Measurements from ENCODE around the gene AKAP13.
A peak's percentile ranks its signal among the peaks of the same experiment; 100 is the strongest.

The AKAP13 gene

GRCh38 chr15:85555875-85556617, 175.6 kb downstream of the AKAP13 start:
- H3F3A ChIP-seq (ENCODE audit: insufficient read depth), result peaks cover 3% of the 10 kb centered on the region
- peak overlapping the region; percentile 27; the same call in 1 of the 2 replicates for H3K27ac ChIP-seq (ENCODE audit: low read depth, low read length)
- no peaks in the 10 kb centered on the region for H3K9me2 ChIP-seq (replicated peaks; ENCODE audit: insufficient read depth, low read length)
- TF ChIP-seq CTCF (IDR thresholded peaks at IDR 0.05; ENCODE audit: insufficient read depth, low read length, poor library complexity, severe bottlenecking) (no peak), EZH2phosphoT487 (conservative IDR thresholded peaks at IDR 0.05; ENCODE audit: low read length) (no peak)
- H3K27me3 ChIP-seq (ENCODE audit: low read length), result no peaks in the 10 kb centered on the region
- no peaks in the 10 kb centered on the region for H3K9me3 ChIP-seq (ENCODE audit: insufficient read depth, low read length)
- no peak overlapping the region for H3K4me2 ChIP-seq (ENCODE audit: low read depth, low read length, poor library complexity, severe bottlenecking)
- H3K79me2 ChIP-seq (ENCODE audit: insufficient read depth, low read length), result peaks cover 67% of the 10 kb centered on the region
- no peak overlapping the region for H3K9ac ChIP-seq (ENCODE audit: low read length)
- H3K36me3 ChIP-seq (ENCODE audit: low read length), result peaks cover 17% of the 10 kb centered on the region; the same call in 1 of the 2 replicates
- no peak overlapping the region for H3K4me3 ChIP-seq (ENCODE audit: insufficient read depth, low read length, poor library complexity, severe bottlenecking)
- H4K20me1 ChIP-seq (ENCODE audit: low read depth, low read length), result no peaks in the 10 kb centered on the region
- H2AFZ ChIP-seq (ENCODE audit: low read depth, low read length, severe bottlenecking), result no peak overlapping the region

GRCh38 chr15:85556618-85556895, 176.2 kb downstream of the AKAP13 start:
- H2AFZ ChIP-seq (ENCODE audit: low read depth, low read length, severe bottlenecking), result no peak overlapping the region
- H4K20me1 ChIP-seq (ENCODE audit: low read depth, low read length), result no peaks in the 10 kb centered on the region
- H3K27ac ChIP-seq (ENCODE audit: low read depth, low read length), result no peak overlapping the region
- no peak overlapping the region for H3K4me3 ChIP-seq (ENCODE audit: insufficient read depth, low read length, poor library complexity, severe bottlenecking)
- peaks cover 12% of the 10 kb centered on the region; the same call in 1 of the 2 replicates for H3K36me3 ChIP-seq (ENCODE audit: low read length)
- H3K27me3 ChIP-seq (ENCODE audit: low read length), result no peaks in the 10 kb centered on the region
- TF ChIP-seq CTCF (IDR thresholded peaks at IDR 0.05; ENCODE audit: insufficient read depth, low read length, poor library complexity, severe bottlenecking) (no peak), EZH2phosphoT487 (conservative IDR thresholded peaks at IDR 0.05; ENCODE audit: low read length) (no peak)
- H3K9me3 ChIP-seq (ENCODE audit: insufficient read depth, low read length), result no peaks in the 10 kb centered on the region
- H3K4me2 ChIP-seq (ENCODE audit: low read depth, low read length, poor library complexity, severe bottlenecking), result no peak overlapping the region
- H3K79me2 ChIP-seq (ENCODE audit: insufficient read depth, low read length), result peaks cover 67% of the 10 kb centered on the region
- H3K9ac ChIP-seq (ENCODE audit: low read length), result no peak overlapping the region
- no peaks in the 10 kb centered on the region for H3K9me2 ChIP-seq (replicated peaks; ENCODE audit: insufficient read depth, low read length)
- H3F3A ChIP-seq (ENCODE audit: insufficient read depth), result peaks cover 5% of the 10 kb centered on the region; the same call in 1 of the 2 replicates

- Histone ChIP-seq H3K27ac (ENCODE audit: low read depth, low read length) (no peak overlapping the region), H3K9ac (ENCODE audit: low read length) (no peak overlapping the region), H2AFZ (ENCODE audit: low read depth, low read length, severe bottlenecking) (no peak overlapping the region), H3F3A (ENCODE audit: insufficient read depth) (peaks cover 7% of the 10 kb centered on the region; the same call in 1 of the 2 replicates), H3K4me3 (ENCODE audit: insufficient read depth, low read length, poor library complexity, severe bottlenecking) (no peak overlapping the region), H3K36me3 (ENCODE audit: low read length) (peaks cover 15% of the 10 kb centered on the region; the same call in 1 of the 2 replicates), H3K9me2 (replicated peaks; ENCODE audit: insufficient read depth, low read length) (no peaks in the 10 kb centered on the region), H4K20me1 (ENCODE audit: low read depth, low read length) (no peaks in the 10 kb centered on the region), H3K4me2 (ENCODE audit: low read depth, low read length, poor library complexity, severe bottlenecking) (no peak overlapping the region), H3K27me3 (ENCODE audit: low read length) (no peaks in the 10 kb centered on the region), H3K79me2 (ENCODE audit: insufficient read depth, low read length) (peaks cover 67% of the 10 kb centered on the region), H3K9me3 (ENCODE audit: insufficient read depth, low read length) (no peaks in the 10 kb centered on the region)
- TF ChIP-seq CTCF (IDR thresholded peaks at IDR 0.05; ENCODE audit: insufficient read depth, low read length, poor library complexity, severe bottlenecking) (no peak), EZH2phosphoT487 (conservative IDR thresholded peaks at IDR 0.05; ENCODE audit: low read length) (no peak)
These were observed 177.0 kb downstream of the AKAP13 start for GRCh38 chr15:85557385-85557784.

All from SU-DHL-6 (cell line).